SU-DHL-6 (cell line): Measurements from ENCODE around the gene SMIM33.

Experiments
- H2AFZ ChIP-seq: fragments of 200-600 bp; sonication (generic); 2 replicates; pipeline ENCODE4 v1.6.1; 2014; ENCODE audit warnings: low read depth, mild to moderate bottlenecking, moderate library complexity, mixed read lengths, antibody characterized with exemption, low read length; ENCODE audit not compliant: severe bottlenecking
- H3F3A ChIP-seq: fragments of 200-600 bp; shearing (Covaris generic); 2 replicates; pipeline ENCODE4 v1.6.0; 2016; ENCODE audit warnings: antibody characterized with exemption, mild to moderate bottlenecking; ENCODE audit not compliant: insufficient read depth
- H3K27ac ChIP-seq: fragments of 200-600 bp; sonication (generic); 2 replicates; pipeline ENCODE4 v1.5.1; 2016; ENCODE audit warnings: low read depth, mild to moderate bottlenecking, low read length, moderate library complexity, mixed read lengths
- H3K27me3 ChIP-seq: fragments of 200-600 bp; sonication (generic), shearing (Covaris generic); 2 replicates; pipeline ENCODE4 v1.6.0; 2014; ENCODE audit warnings: mild to moderate bottlenecking, low read length
- H3K36me3 ChIP-seq: fragments of 200-600 bp; sonication (generic); 2 replicates; pipeline ENCODE4 v1.6.1; 2014; ENCODE audit warnings: mild to moderate bottlenecking, low read length, mixed read lengths
- H3K4me2 ChIP-seq: fragments of 300-600, 200-600 bp; shearing (Covaris generic), sonication (generic); 2 replicates; pipeline ENCODE4 v1.6.0; 2014; ENCODE audit warnings: low read length, low read depth, mild to moderate bottlenecking; ENCODE audit not compliant: poor library complexity, severe bottlenecking
- H3K4me3 ChIP-seq: fragments of 200-600 bp; sonication (generic); 2 replicates; pipeline ENCODE4 v1.5.1; 2014; ENCODE audit warnings: antibody characterized with exemption, low read length, mild to moderate bottlenecking, mixed read lengths; ENCODE audit not compliant: insufficient read depth, poor library complexity, severe bottlenecking
- H3K79me2 ChIP-seq: fragments of 200-600 bp; sonication (generic); 2 replicates; pipeline ENCODE4 v1.6.1; 2014; ENCODE audit warnings: mild to moderate bottlenecking, low read length, moderate library complexity; ENCODE audit not compliant: insufficient read depth
- H3K9ac ChIP-seq: fragments of 200-600 bp; sonication (generic); 2 replicates; pipeline ENCODE4 v1.7.0; 2014; ENCODE audit warnings: mild to moderate bottlenecking, low read length
- H3K9me2 ChIP-seq: fragments of 200-600 bp; sonication (generic); replicated peaks from 2 replicates; pipeline ENCODE4 v1.6.1; 2014; ENCODE audit warnings: low read length; ENCODE audit not compliant: insufficient read depth
- H3K9me3 ChIP-seq: fragments of 200-600 bp; sonication (generic); 2 replicates; pipeline ENCODE4 v1.6.1; 2014; ENCODE audit warnings: low read length, mixed read lengths; ENCODE audit not compliant: insufficient read depth
- H4K20me1 ChIP-seq: fragments of 200-600 bp; sonication (generic); 2 replicates; pipeline ENCODE4 v1.6.1; 2014; ENCODE audit warnings: low read depth, mild to moderate bottlenecking, antibody characterized with exemption, low read length, moderate library complexity, mixed read lengths
- CTCF ChIP-seq: fragments of 200-600 bp; sonication (generic); IDR thresholded peaks from one replicate; pipeline ENCODE4 v1.5.1; 2017; ENCODE audit warnings: antibody characterized with exemption, mild to moderate bottlenecking, low read length, moderate library complexity; ENCODE audit not compliant: insufficient read depth, poor library complexity, severe bottlenecking
- EZH2phosphoT487 ChIP-seq: fragments of 200-600 bp; sonication (generic), shearing (Covaris generic); conservative IDR thresholded peaks from 2 replicates; pipeline ENCODE4 v1.6.1; 2018; ENCODE audit warnings: mild to moderate bottlenecking, antibody characterized with exemption, low read length, moderate library complexity, mixed read lengths

SMIM33 gene

GRCh38 chr5:139462586-139463276 lies 8.1 kb upstream of the SMIM33 start, which contains the start of gene ECSCR:
Gene ECSCR (minus strand): TSS chr5:139462743. CDS start chr5:139462670, 73 bp downstream.
- no peak for TF ChIP-seq EZH2phosphoT487
- TF ChIP-seq CTCF, result no peak
- H3K27ac ChIP-seq, result no peak within 1 kb of the TSS
- no peaks in the 10 kb centered on the region for H3K27me3 ChIP-seq
- no peaks in the 10 kb centered on the region for H3K9me2 ChIP-seq
- H2AFZ ChIP-seq, result no peak within 1 kb of the TSS
- no peak within 1 kb of the TSS for H3K4me2 ChIP-seq
- H3K36me3 ChIP-seq, result no peaks in the 10 kb centered on the region
- H3K79me2 ChIP-seq, result no peaks in the 10 kb centered on the region
- no peaks in the 10 kb centered on the region for H4K20me1 ChIP-seq
- H3K9ac ChIP-seq, result no peak within 1 kb of the TSS
- H3F3A ChIP-seq, result no peaks in the 10 kb centered on the region
- H3K4me3 ChIP-seq, result no peak within 1 kb of the TSS
- H3K9me3 ChIP-seq, result no peaks in the 10 kb centered on the region

- Histone ChIP-seq H3K4me3 (no peak overlapping the region), H3K9me2 (no peaks in the 10 kb centered on the region), H4K20me1 (no peaks in the 10 kb centered on the region), H3K27me3 (no peaks in the 10 kb centered on the region), H3F3A (no peaks in the 10 kb centered on the region), H3K36me3 (no peaks in the 10 kb centered on the region), H3K79me2 (no peaks in the 10 kb centered on the region), H3K27ac (no peak overlapping the region), H3K9ac (no peak overlapping the region), H3K9me3 (no peaks in the 10 kb centered on the region), H2AFZ (no peak overlapping the region), H3K4me2 (no peak overlapping the region)
- no peak for TF ChIP-seq EZH2phosphoT487
- TF ChIP-seq CTCF, result no peak
These were observed 2.3 kb upstream of the SMIM33 start for GRCh38 chr5:139468421-139468931.

- TF ChIP-seq EZH2phosphoT487 (no peak), CTCF (no peak)
- Histone ChIP-seq H3K36me3 (no peaks in the 10 kb centered on the region), H3K27ac (no peak overlapping the region), H4K20me1 (no peaks in the 10 kb centered on the region), H3K79me2 (no peaks in the 10 kb centered on the region), H3K9me2 (no peaks in the 10 kb centered on the region), H3F3A (no peaks in the 10 kb centered on the region), H3K9me3 (no peaks in the 10 kb centered on the region), H3K27me3 (no peaks in the 10 kb centered on the region), H3K9ac (no peak overlapping the region), H3K4me2 (no peak overlapping the region), H3K4me3 (no peak overlapping the region), H2AFZ (no peak overlapping the region)
These were observed 1.7 kb downstream of the SMIM33 start for GRCh38 chr5:139472386-139473030.
